CD4-positive, CD25-positive, alpha-beta regulatory T cell (primary cell): Measurements from ENCODE around the gene SAC3D1. TPM values are rescaled to one million over a fixed set of nuclear protein-coding genes. Genes with fewer than 3 reads are reported as not detected.
A peak's percentile ranks its signal among the peaks of the same experiment; 100 is the strongest.

ENCODE experiments used
- ATAC-seq, 2 donors: fragments of 150-1000 bp; cut with Tn5 transposase; one replicate each; pipeline ENCODE4 v1.10.0; 2021; ENCODE audit warnings: low read depth in 2 of 2, moderate number of reproducible peaks in 2 of 2, moderate library complexity in 1 of 2
- DNase-seq, 3 donors: peaks; one replicate each; pipeline versions ENCODE4 v3.0.0 to v3.0.0-alpha.2; 2012 to 2022; ENCODE audit warnings: mixed read lengths in 1 of 3
- H3K27ac ChIP-seq: one replicate; pipeline ENCODE4 v1.7.0; 2013; ENCODE audit warnings: mild to moderate bottlenecking, low read length; ENCODE audit not compliant: insufficient read depth, poor library complexity, severe bottlenecking
- H3K27me3 ChIP-seq: one replicate; pipeline ENCODE4 v1.7.0; 2013; ENCODE audit warnings: low read length; ENCODE audit not compliant: control insufficient read depth, insufficient read depth
- H3K36me3 ChIP-seq: one replicate; pipeline ENCODE4 v1.7.0; 2013; ENCODE audit warnings: mild to moderate bottlenecking, low read length, moderate library complexity; ENCODE audit not compliant: control insufficient read depth, insufficient read depth
- H3K4me1 ChIP-seq: 2 replicates; pipeline ENCODE4 v1.7.0; 2013; ENCODE audit warnings: mild to moderate bottlenecking, low read length; ENCODE audit not compliant: insufficient read depth, control insufficient read depth, poor library complexity, severe bottlenecking
- H3K4me3 ChIP-seq: one replicate; pipeline ENCODE4 v1.7.0; 2013; ENCODE audit warnings: low read depth, mild to moderate bottlenecking, low read length, moderate library complexity
- H3K9me3 ChIP-seq, 2 experiments: 1 replicate in 1 of 2; 2 replicates in 1 of 2; pipeline ENCODE4 v1.7.0; 2013; ENCODE audit warnings: low read length in 2 of 2, mild to moderate bottlenecking in 1 of 2, moderate library complexity in 1 of 2; ENCODE audit not compliant: control insufficient read depth in 2 of 2
- H3K27ac Mint-ChIP-seq, 3 donors: one replicate each; pipeline ENCODE4 v1.8.0; 2020 to 2022; ENCODE audit warnings: mild to moderate bottlenecking in 3 of 3, mixed read lengths in 3 of 3, moderate library complexity in 2 of 3
- H3K27me3 Mint-ChIP-seq: one replicate; pipeline ENCODE4 v1.8.0; 2022; ENCODE audit warnings: mild to moderate bottlenecking, mixed read lengths
- H3K36me3 Mint-ChIP-seq: one replicate; pipeline ENCODE4 v1.8.0; 2020; ENCODE audit warnings: mixed read lengths
- H3K4me1 Mint-ChIP-seq, 4 donors: one replicate each; pipeline ENCODE4 v1.8.0; 2020 to 2022; ENCODE audit warnings: mixed read lengths in 4 of 4, mild to moderate bottlenecking in 1 of 4
- H3K4me3 Mint-ChIP-seq, 4 donors: one replicate each; pipeline ENCODE4 v1.8.0; 2020 to 2022; ENCODE audit warnings: mild to moderate bottlenecking in 4 of 4, mixed read lengths in 4 of 4, moderate library complexity in 3 of 4
- H3K9me3 Mint-ChIP-seq, 7 donors: one replicate each; pipeline ENCODE4 v1.8.0; 2020 to 2022; ENCODE audit warnings: mixed read lengths in 7 of 7, mild to moderate bottlenecking in 3 of 7, moderate library complexity in 2 of 7
- polyA plus RNA-seq, 4 donors: library from polyadenylated mRNA; unstranded; fragments of 300-500 nt; fragmentation: Illumina TruSeq; gene quantifications; one replicate each; pipeline ENCODE4 v1.2.3, GENCODE V29; 2021
- total RNA-seq: library from RNA; stranded (reverse); gene quantifications from one replicate; pipeline ENCODE4 v1.2.3, GENCODE V29; 2022

SAC3D1 gene
- total and polyA plus RNA-seq, 5 donors from 2014 or later: 4.2 to 15.3 (median 12.8) TPM

- peaks cover 11% of the 10 kb centered on the region for H3K4me1 ChIP-seq
- no peaks in the 10 kb centered on the region for H3K9me3 Mint-ChIP-seq
- no peaks in the 10 kb centered on the region for H3K36me3 Mint-ChIP-seq
- peaks cover 9% of the 10 kb centered on the region for H3K27me3 Mint-ChIP-seq
- no peaks in the 10 kb centered on the region for H3K36me3 ChIP-seq
- H3K27ac Mint-ChIP-seq: no peak overlapping the region
- no peak overlapping the region for H3K4me3 Mint-ChIP-seq
- no peaks in the 10 kb centered on the region for H3K27me3 ChIP-seq
- H3K9me3 ChIP-seq: no peaks in the 10 kb centered on the region
- DNase-seq (no peak), ATAC-seq (no peak)
- no peak overlapping the region for H3K4me3 ChIP-seq
- H3K4me1 Mint-ChIP-seq: peaks cover 0 to 22% (median 13%) of the 10 kb centered on the region in 4 donors
- H3K27ac ChIP-seq: no peak overlapping the region
Observed at GRCh38 chr11:65056999-65057398, 16.0 kb downstream of the SAC3D1 start.

GRCh38 chr11:65057526-65057925, 16.5 kb downstream of the SAC3D1 start:
- H3K27ac ChIP-seq: no peak overlapping the region
- no peak overlapping the region for H3K27ac Mint-ChIP-seq
- ATAC-seq (no peak), DNase-seq (no peak)
- H3K4me3 ChIP-seq: no peak overlapping the region
- H3K27me3 ChIP-seq: no peaks in the 10 kb centered on the region
- no peaks in the 10 kb centered on the region for H3K36me3 Mint-ChIP-seq
- H3K4me1 Mint-ChIP-seq: peaks cover 0 to 21% (median 13%) of the 10 kb centered on the region in 4 donors
- H3K4me1 ChIP-seq: peaks cover 11% of the 10 kb centered on the region
- no peaks in the 10 kb centered on the region for H3K36me3 ChIP-seq
- no peak overlapping the region for H3K4me3 Mint-ChIP-seq
- no peaks in the 10 kb centered on the region for H3K9me3 Mint-ChIP-seq
- no peaks in the 10 kb centered on the region for H3K9me3 ChIP-seq
- H3K27me3 Mint-ChIP-seq: peaks cover 12% of the 10 kb centered on the region

GRCh38 chr11:65058012-65058411, 17.0 kb downstream of the SAC3D1 start:
- ATAC-seq (no peak), DNase-seq (no peak)
- H3K9me3 ChIP-seq: no peaks in the 10 kb centered on the region
- Mint-ChIP-seq H3K36me3 (no peaks in the 10 kb centered on the region), H3K9me3 (no peaks in the 10 kb centered on the region), H3K4me1 (peaks cover 0 to 18% (median 13%) of the 10 kb centered on the region in 4 donors), H3K27me3 (peaks cover 12% of the 10 kb centered on the region), H3K27ac (no peak overlapping the region), H3K4me3 (no peak overlapping the region)
- peaks cover 11% of the 10 kb centered on the region for H3K4me1 ChIP-seq
- H3K27ac ChIP-seq: no peak overlapping the region
- no peak overlapping the region for H3K4me3 ChIP-seq
- no peaks in the 10 kb centered on the region for H3K36me3 ChIP-seq
- no peaks in the 10 kb centered on the region for H3K27me3 ChIP-seq

GRCh38 chr11:65058419-65059054, 17.5 kb downstream of the SAC3D1 start, which contains the start of gene NAALADL1:
TSS of gene NAALADL1 (minus strand) at chr11:65058553. CDS start at chr11:65058521, 32 bp downstream.
- H3K4me3 Mint-ChIP-seq: peak within 1 kb of the TSS in 1 of 4 donors; percentile 32
- H3K27ac Mint-ChIP-seq: no peak within 1 kb of the TSS
- DNase-seq: no peak
- no peaks in the 10 kb centered on the region for H3K36me3 ChIP-seq
- H3K4me1 ChIP-seq: peaks cover 9% of the 10 kb centered on the region
- H3K4me1 Mint-ChIP-seq: peaks cover 0 to 13% (median 12%) of the 10 kb centered on the region in 4 donors
- no peaks in the 10 kb centered on the region for H3K9me3 Mint-ChIP-seq
- H3K27me3 ChIP-seq: no peaks in the 10 kb centered on the region
- no peaks in the 10 kb centered on the region for H3K9me3 ChIP-seq
- no peaks in the 10 kb centered on the region for H3K36me3 Mint-ChIP-seq
- H3K27me3 Mint-ChIP-seq: peaks cover 12% of the 10 kb centered on the region
- no peak for ATAC-seq
- no peak within 1 kb of the TSS for H3K27ac ChIP-seq
- H3K4me3 ChIP-seq: no peak within 1 kb of the TSS

GRCh38 chr11:65059523-65059922, 18.5 kb downstream of the SAC3D1 start:
- Histone ChIP-seq H3K9me3 (no peaks in the 10 kb centered on the region), H3K4me1 (no peaks in the 10 kb centered on the region), H3K27me3 (no peaks in the 10 kb centered on the region), H3K4me3 (no peak overlapping the region), H3K27ac (no peak overlapping the region), H3K36me3 (no peaks in the 10 kb centered on the region)
- Mint-ChIP-seq H3K27me3 (peaks cover 12% of the 10 kb centered on the region), H3K4me3 (no peak overlapping the region), H3K9me3 (no peaks in the 10 kb centered on the region), H3K27ac (no peak overlapping the region), H3K4me1 (peaks cover 0 to 4% (median 3%) of the 10 kb centered on the region in 4 donors), H3K36me3 (no peaks in the 10 kb centered on the region)
- ATAC-seq (no peak), DNase-seq (no peak)

GRCh38 chr11:65059959-65060824, 19.2 kb downstream of the SAC3D1 start:
- H3K36me3 Mint-ChIP-seq: no peaks in the 10 kb centered on the region
- no peak for ATAC-seq
- H3K27ac Mint-ChIP-seq: no peak overlapping the region

GRCh38 chr11:65060913-65061408, 20.0 kb downstream of the SAC3D1 start:
- Histone ChIP-seq H3K4me3 (no peak overlapping the region), H3K4me1 (no peaks in the 10 kb centered on the region), H3K9me3 (no peaks in the 10 kb centered on the region), H3K36me3 (no peaks in the 10 kb centered on the region), H3K27ac (no peak overlapping the region), H3K27me3 (no peaks in the 10 kb centered on the region)
- DNase-seq (peak in 1 of 3 donors; percentile 17), ATAC-seq (peak in 1 of 2 donors; percentile 14)
- H3K4me1 Mint-ChIP-seq: peaks cover 0 to 4% (median 2%) of the 10 kb centered on the region in 4 donors
- peak overlapping the region in 1 of 3 donors; percentile 51 for H3K27ac Mint-ChIP-seq
- no peaks in the 10 kb centered on the region for H3K9me3 Mint-ChIP-seq
- H3K36me3 Mint-ChIP-seq: no peaks in the 10 kb centered on the region
- H3K4me3 Mint-ChIP-seq: no peak overlapping the region
- H3K27me3 Mint-ChIP-seq: peaks cover 12% of the 10 kb centered on the region

More at GRCh38 chr11:65059959-65060824, 19.2 kb downstream of the SAC3D1 start:
- no peak overlapping the region for H3K4me3 ChIP-seq
- peak in 1 of 3 donors; percentile 33 for DNase-seq
- Mint-ChIP-seq H3K27me3 (peaks cover 12% of the 10 kb centered on the region), H3K4me3 (no peak overlapping the region), H3K4me1 (peaks cover 0 to 4% (median 2%) of the 10 kb centered on the region in 4 donors), H3K9me3 (no peaks in the 10 kb centered on the region)
- H3K9me3 ChIP-seq: no peaks in the 10 kb centered on the region
- no peaks in the 10 kb centered on the region for H3K27me3 ChIP-seq
- H3K27ac ChIP-seq: no peak overlapping the region
- no peaks in the 10 kb centered on the region for H3K4me1 ChIP-seq
- H3K36me3 ChIP-seq: no peaks in the 10 kb centered on the region
